Fibroblast of gingiva (primary cell): ENCODE measurements around the gene NDUFB6.
"Not testable (repeated sequence)": the region's sequence is repeated elsewhere in the genome, so short reads cannot be mapped to it uniquely, and the experiment has no call there.

Source experiments
- DNase-seq: peaks from one replicate; pipeline ENCODE4 v3.0.0-alpha.2; 2011; ENCODE audit warnings: low read depth

The NDUFB6 gene

GRCh38 chr9:32524558-32524891 is 48.4 kb downstream of the NDUFB6 start:
- DNase-seq: not testable (repeated sequence)

DNA sequence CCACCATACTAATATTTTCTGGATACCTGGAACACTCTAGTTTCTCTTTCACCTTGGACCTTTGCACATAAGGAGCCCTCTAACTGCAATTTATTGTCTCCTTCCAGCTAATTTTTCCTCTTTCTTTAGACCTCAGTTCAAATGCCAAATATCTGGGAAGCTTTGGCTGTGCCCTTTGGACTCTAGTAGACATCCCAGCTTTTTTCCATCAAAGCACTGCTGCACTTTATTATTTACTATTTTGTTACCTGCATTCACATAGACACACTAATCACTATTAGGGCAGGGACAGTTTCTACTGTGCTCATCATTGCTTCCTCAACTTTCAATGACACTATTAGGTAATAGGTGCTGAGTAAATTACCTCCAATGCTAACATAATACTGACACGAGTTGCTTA is 49.0 kb downstream of the NDUFB6 start:
- DNase-seq: no peak

DNA sequence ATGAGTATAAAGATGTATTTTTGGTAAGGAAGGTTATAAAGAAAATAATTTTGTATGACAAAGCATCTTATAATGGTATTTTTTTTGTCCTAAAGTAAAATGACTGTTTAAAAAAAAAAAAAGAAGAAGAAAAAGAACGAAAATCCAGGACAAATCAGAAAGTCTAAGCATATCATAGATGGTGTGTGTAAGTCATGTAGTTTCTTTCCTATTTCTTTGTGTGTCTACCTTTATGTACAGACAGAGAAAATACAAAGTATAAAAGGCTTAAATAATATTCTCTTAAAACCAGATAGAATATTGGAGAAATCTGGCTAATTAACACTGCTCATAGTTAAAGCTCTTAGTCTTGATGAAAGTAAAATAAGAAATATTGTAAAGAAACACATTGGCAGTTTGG is 54.7 kb downstream of the NDUFB6 start:
- no peak for DNase-seq

- no peak for DNase-seq
Measured at GRCh38 chr9:32516241-32516640, 56.7 kb downstream of the NDUFB6 start.

- no peak for DNase-seq
Measured at GRCh38 chr9:32508728-32509127, 64.2 kb downstream of the NDUFB6 start.

DNA sequence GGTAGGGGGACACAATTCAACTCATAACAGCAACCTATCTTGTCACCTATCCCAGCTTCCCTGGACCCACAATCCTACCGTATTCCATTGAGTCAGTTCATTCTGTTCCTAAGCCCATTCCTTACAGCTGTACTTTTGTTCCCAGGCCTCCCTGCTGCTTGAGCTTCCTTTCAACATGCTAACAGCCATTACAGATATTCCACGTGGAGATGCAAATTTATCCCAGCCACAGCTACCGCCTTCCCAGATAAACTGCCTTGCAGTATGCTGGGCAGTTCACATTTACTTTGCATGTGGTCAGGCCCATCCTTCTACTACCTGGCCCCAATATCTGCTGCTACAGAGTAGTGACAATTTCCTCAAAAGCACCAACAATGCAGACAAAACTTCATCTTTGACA is 70.0 kb downstream of the NDUFB6 start:
- no peak for DNase-seq
